NCI-H1417 (cell line): ENCODE data around the gene MRPL22.
"Not testable (repeated sequence)": the region's sequence is repeated elsewhere in the genome, so short reads cannot be mapped to it uniquely, and the experiment has no call there.

Experiments
- DNase-seq, 3 experiments: peaks; one replicate each; lab custom pipeline; 2025; lab: John Stamatoyannopoulos, UW

Gene MRPL22

GRCh38 chr5:154995679-154996078, 54.8 kb downstream of the MRPL22 start:
- DNase-seq, result no peak

GRCh38 chr5:154997746-154998145, 56.9 kb downstream of the MRPL22 start:
- DNase-seq, result no peak

DNA sequence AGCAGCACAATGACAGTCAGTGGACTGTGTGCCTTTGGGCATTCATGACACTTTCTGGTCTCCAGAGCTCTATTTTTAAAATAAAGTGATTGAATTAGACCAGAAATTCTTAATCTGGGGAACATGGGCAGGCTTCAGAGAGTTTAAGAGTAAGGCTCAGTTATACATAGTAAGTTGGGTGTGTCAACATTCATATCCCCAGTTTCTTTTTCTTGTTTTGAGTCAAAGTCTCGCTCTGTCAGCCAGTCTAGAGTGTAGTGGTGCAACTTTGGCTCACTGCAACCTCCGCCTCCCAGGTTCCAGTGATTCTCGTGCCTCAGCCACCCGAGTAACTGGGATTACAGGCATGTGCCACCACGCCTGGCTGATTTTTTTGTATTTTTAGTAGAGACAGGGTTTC, 59.0 kb downstream of the MRPL22 start:
- no peak for DNase-seq

GRCh38 chr5:155001523-155001922, 60.6 kb downstream of the MRPL22 start:
- DNase-seq, result no peak

GRCh38 chr5:155002722-155003121, 61.8 kb downstream of the MRPL22 start:
- DNase-seq, result not testable (repeated sequence)

GRCh38 chr5:155004138-155004744, 63.4 kb downstream of the MRPL22 start:
- peak in 2 of 3 experiments; percentile 8 to 11 for DNase-seq

DNA sequence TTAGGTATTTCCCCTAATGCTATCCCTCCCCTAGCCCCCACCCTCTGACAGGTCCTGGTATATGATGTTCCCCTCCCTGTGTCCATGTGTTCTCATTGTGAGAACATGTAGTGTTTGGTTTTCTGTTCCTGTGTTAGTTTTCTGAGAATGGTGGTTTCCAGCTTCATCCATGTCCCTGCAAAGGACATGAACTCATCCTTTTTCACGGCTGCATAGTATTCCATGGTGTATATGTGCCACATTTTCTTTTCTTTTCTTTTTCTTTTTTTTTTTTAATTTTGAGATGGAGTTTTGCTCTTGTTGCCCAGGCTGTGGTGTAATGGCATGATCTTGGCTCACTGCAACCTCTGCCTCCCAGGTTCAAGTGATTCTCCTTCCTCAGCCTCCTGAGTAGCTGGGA, 65.4 kb downstream of the MRPL22 start:
- DNase-seq, result not testable (repeated sequence)

- DNase-seq, result no peak
These were observed 67.8 kb downstream of the MRPL22 start for GRCh38 chr5:155008669-155009068.

DNA sequence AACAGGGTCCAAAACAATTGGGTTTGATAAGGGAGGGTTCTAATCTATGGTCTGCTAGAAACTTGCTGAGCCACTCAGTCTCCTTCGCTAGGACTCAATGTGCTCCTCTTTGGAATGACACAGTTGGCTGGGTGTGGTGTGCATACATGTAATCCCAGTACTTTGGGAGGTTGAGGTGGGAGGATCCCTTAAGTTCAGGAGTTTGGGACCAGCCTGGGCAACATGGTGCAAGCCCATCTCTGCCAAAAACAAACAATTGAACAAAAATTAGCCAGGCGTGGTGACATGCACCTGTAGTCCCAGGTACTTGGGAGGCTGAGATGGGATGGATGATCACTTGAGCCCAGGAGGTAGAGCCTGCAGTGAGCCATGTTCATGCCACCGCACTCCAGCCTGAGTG, 70.0 kb downstream of the MRPL22 start:
- no peak for DNase-seq

- no peak for DNase-seq
These were observed 72.7 kb downstream of the MRPL22 start, which contains the start of gene KIF4B for GRCh38 chr5:155013526-155013925. Gene KIF4B, plus strand, starts transcription at chr5:155013755. Its CDS starts 105 bp downstream, at chr5:155013860.

DNA sequence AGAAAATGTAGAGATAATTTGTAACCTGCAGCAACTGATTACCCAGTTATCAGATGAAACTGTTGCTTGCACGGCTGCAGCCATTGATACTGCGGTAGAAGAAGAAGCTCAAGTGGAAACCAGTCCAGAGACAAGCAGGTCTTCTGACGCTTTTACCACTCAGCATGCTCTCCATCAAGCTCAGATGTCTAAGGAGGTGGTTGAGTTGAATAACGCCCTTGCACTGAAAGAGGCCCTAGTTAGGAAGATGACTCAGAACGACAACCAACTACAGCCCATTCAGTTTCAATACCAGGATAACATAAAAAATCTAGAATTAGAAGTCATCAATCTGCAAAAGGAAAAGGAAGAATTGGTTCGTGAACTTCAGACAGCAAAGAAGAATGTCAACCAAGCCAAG, 74.4 kb downstream of the MRPL22 start:
- DNase-seq, result no peak

- DNase-seq, result no peak
These were observed 76.7 kb downstream of the MRPL22 start for GRCh38 chr5:155017610-155018009.
